ENCODE measurements around the gene HLA-A.

- no peak for TF ChIP-seq CTCF (conservative IDR thresholded peaks at IDR 0.05; ENCODE audit: low read depth in 2 of 2)
- no peak for TF ChIP-seq JUNB (IDR thresholded peaks at IDR 0.05; ENCODE audit: unreplicated experiment)
- no peak for TF ChIP-seq POLR2AphosphoS5 (IDR thresholded peaks at IDR 0.05; ENCODE audit: low read depth)
- TF ChIP-seq EZH2phosphoT487 (IDR thresholded peaks at IDR 0.05; ENCODE audit: unreplicated experiment), result no peak
- TF ChIP-seq CREB1 (CRISPR knock-in tag; IDR thresholded peaks at IDR 0.05; ENCODE audit: low read depth), result no peak
- no peak for TF ChIP-seq NANOG (IDR thresholded peaks at IDR 0.05; ENCODE audit: borderline replicate concordance)
- no peak for TF ChIP-seq EZH2 (IDR thresholded peaks at IDR 0.05; ENCODE audit: low read depth, unreplicated experiment)
- no peak for TF ChIP-seq REST (IDR thresholded peaks at IDR 0.05; ENCODE audit: unreplicated experiment)
- no peak for TF ChIP-seq ETS1 (IDR thresholded peaks at IDR 0.05)
- no peak for TF ChIP-seq STAT1 (IDR thresholded peaks at IDR 0.05; ENCODE audit: unreplicated experiment)
- no peak for TF ChIP-seq ZNF114 (CRISPR knock-in tag; IDR thresholded peaks at IDR 0.05)
- no peak for TF ChIP-seq ZNF462 (CRISPR knock-in tag; IDR thresholded peaks at IDR 0.05)
Measured at GRCh38 chr6:29965873-29966601, 23.7 kb downstream of the HLA-A start.
